ENCODE data around the gene LHX1. TPM values are rescaled to one million over a fixed set of nuclear protein-coding genes. Genes with fewer than 3 reads are reported as not detected.

LHX1 gene
- total and polyA plus RNA-seq, 11 donors, result not detected

- Histone ChIP-seq H3K4me3 (no peak overlapping the region), H3K4me1 (no peaks in the 10 kb centered on the region), H3K9me3 (no peaks in the 10 kb centered on the region), H3K36me3 (no peaks in the 10 kb centered on the region), H3K27me3 (peaks cover 11 to 65% (median 39%) of the 10 kb centered on the region in 9 donors), H3K27ac (no peak overlapping the region)
- 79 to 87% (median 82%) methylated on average over 7 of the region's 7 CpGs for WGBS, 4 donors
- ATAC-seq (no peak), DNase-seq (no peak)
- intact Hi-C loops (cut with DNase I), result no loop called here
- no peak for TF ChIP-seq POLR2A (IDR thresholded peaks at IDR 0.05)
These were observed 17.8 kb upstream of the LHX1 start for GRCh38 chr17:36919407-36919968.

- no peak for TF ChIP-seq POLR2A (IDR thresholded peaks at IDR 0.05)
- no peak for TF ChIP-seq CTCF (IDR thresholded peaks at IDR 0.05)
These were observed 17.0 kb upstream of the LHX1 start for GRCh38 chr17:36920032-36921005.

GRCh38 chr17:36921095-36921851 lies 16.0 kb upstream of the LHX1 start:
- TF ChIP-seq POLR2A (IDR thresholded peaks at IDR 0.05) (no peak), CTCF (IDR thresholded peaks at IDR 0.05) (no peak)
- H3K27ac ChIP-seq, result no peak overlapping the region
- ATAC-seq (no peak), DNase-seq (peak in 1 of 5 donors; percentile 1)
- H3K9me3 ChIP-seq, result no peaks in the 10 kb centered on the region
- H3K36me3 ChIP-seq, result no peaks in the 10 kb centered on the region
- no peak overlapping the region for H3K4me3 ChIP-seq
- peaks cover 11 to 78% (median 48%) of the 10 kb centered on the region in 9 donors for H3K27me3 ChIP-seq
- 69 to 72% (median 70%) methylated on average over 7 of the region's 7 CpGs for WGBS, 4 donors
- intact Hi-C loops (cut with DNase I), result no loop called here
- H3K4me1 ChIP-seq, result no peaks in the 10 kb centered on the region

More at GRCh38 chr17:36920032-36921005, 17.0 kb upstream of the LHX1 start:
- Histone ChIP-seq H3K4me3 (no peak overlapping the region), H3K27ac (no peak overlapping the region), H3K9me3 (no peaks in the 10 kb centered on the region), H3K4me1 (no peaks in the 10 kb centered on the region), H3K36me3 (no peaks in the 10 kb centered on the region), H3K27me3 (peaks cover 11 to 69% (median 39%) of the 10 kb centered on the region in 9 donors)
- no peak for ATAC-seq
- 32 to 42% (median 36%) methylated on average over 18 of the region's 18 CpGs for WGBS, 4 donors
- intact Hi-C loops (cut with DNase I), result no loop called here
- DNase-seq, result no peak

GRCh38 chr17:36922175-36922574 lies 15.1 kb upstream of the LHX1 start:
- TF ChIP-seq POLR2A (IDR thresholded peaks at IDR 0.05), result no peak
- no peak for TF ChIP-seq CTCF (IDR thresholded peaks at IDR 0.05)
- no peak overlapping the region for H3K27ac ChIP-seq
- no peaks in the 10 kb centered on the region for H3K9me3 ChIP-seq
- no peak for ATAC-seq
- H3K36me3 ChIP-seq, result no peaks in the 10 kb centered on the region
- H3K4me3 ChIP-seq, result no peak overlapping the region
- H3K27me3 ChIP-seq, result peaks cover 11 to 86% (median 54%) of the 10 kb centered on the region in 9 donors
- intact Hi-C loops (cut with DNase I), result no loop called here
- no peak for DNase-seq
- no peaks in the 10 kb centered on the region for H3K4me1 ChIP-seq
